Panc1 (cell line): ENCODE results near the gene DEGS2. TPM values are rescaled to one million over a fixed set of nuclear protein-coding genes. Genes with fewer than 3 reads are reported as not detected.

Experiments
- ATAC-seq: fragments of 200-7000 bp; cut with Tn5 transposase; 2 replicates; pipeline ENCODE4 v1.9.1; 2020; ENCODE audit warnings: mild to moderate bottlenecking, moderate library complexity
- BruUV-seq: library from RNA; stranded (reverse); fragments of 400-500 nt; replicated peaks from 2 replicates; lab custom pipeline; 2021; lab: Mats Ljungman, UMichigan
- CTCF ChIA-PET: fragments of 300-600 bp; sonication (Branson Sonifier 250); formaldehyde crosslinking; loops from one replicate; lab custom pipeline; 2022; ENCODE audit warnings: antibody characterized with exemption; lab: Charles Lee
- POLR2A ChIA-PET: fragments of 300-600 bp; sonication (Branson Sonifier 250); formaldehyde crosslinking; loops from one replicate; lab custom pipeline; 2022; ENCODE audit warnings: antibody characterized with exemption; lab: Charles Lee
- DNase-seq: peaks from one replicate; pipeline ENCODE4 v3.0.0-alpha.2; 2010; ENCODE audit warnings: low read depth, low spot score
- H3K27ac ChIP-seq: 2 replicates; pipeline ENCODE4 v1.5.1; 2011; ENCODE audit warnings: mild to moderate bottlenecking, low read length, inconsistent platforms
- H3K27me3 ChIP-seq: fragments of 200-500 bp; sonication (Bioruptor generic); 2 replicates; pipeline ENCODE4 v1.6.0; 2014; ENCODE audit warnings: low read length, inconsistent platforms; ENCODE audit not compliant: control insufficient read depth, insufficient read depth
- H3K36me3 ChIP-seq: fragments of 200-500 bp; sonication (Bioruptor generic); 2 replicates; pipeline ENCODE4 v1.5.1; 2014; ENCODE audit warnings: inconsistent platforms, mild to moderate bottlenecking, low read length, moderate library complexity; ENCODE audit not compliant: control insufficient read depth, insufficient read depth
- H3K4me1 ChIP-seq: 2 replicates; pipeline ENCODE4 v1.5.1; 2011; ENCODE audit warnings: inconsistent platforms, mild to moderate bottlenecking, low read length, moderate library complexity; ENCODE audit not compliant: control insufficient read depth, insufficient read depth
- H3K4me3 ChIP-seq, 2 experiments: 2 replicates each; pipeline ENCODE4 v1.5.1; 2011 to 2012; ENCODE audit warnings: low read depth in 2 of 2, low read length in 2 of 2, mild to moderate bottlenecking in 2 of 2, inconsistent platforms in 1 of 2, moderate library complexity in 1 of 2
- H3K9me3 ChIP-seq: fragments of 200-500 bp; sonication (Bioruptor generic); 2 replicates; pipeline ENCODE4 v1.5.1; 2014; ENCODE audit warnings: low read depth, mild to moderate bottlenecking, inconsistent platforms, low read length, moderate library complexity; ENCODE audit not compliant: control insufficient read depth, insufficient read depth
- POLR2AphosphoS5 ChIP-seq: IDR thresholded peaks from 2 replicates; pipeline ENCODE4 v1.6.1; 2012; ENCODE audit warnings: mild to moderate bottlenecking, low read depth, low read length, moderate library complexity
- SIN3A ChIP-seq: IDR thresholded peaks from 2 replicates; pipeline ENCODE4 v1.6.1; 2012; ENCODE audit warnings: low read depth, mild to moderate bottlenecking, low read length, moderate library complexity, borderline replicate concordance; ENCODE audit not compliant: insufficient read depth
- TCF7L2 ChIP-seq: IDR thresholded peaks from 2 replicates; pipeline ENCODE4 v1.6.1; 2011; ENCODE audit warnings: mild to moderate bottlenecking, low read depth, low read length, inconsistent platforms
- in situ Hi-C: cut with HindIII; loops from 2 replicates; pipeline ENCODE4 v1.10.0; 2016; ENCODE audit warnings: low sequenced_read_pairs, low pct_unique_long_range_greater_than_20kb
- intact Hi-C: fragments of 100-400 bp; cut with micrococcal nuclease; formaldehyde crosslinking; loops from one replicate; pipeline ENCODE4 v1.10.0; 2022; ENCODE audit not compliant: unreplicated experiment
- total RNA-seq: library from RNA; stranded (reverse); gene quantifications from one replicate; pipeline ENCODE4 v1.2.1, GENCODE V29; 2021; ENCODE audit not compliant: unreplicated experiment
- TF ChIP-seq, protein P1 (sequence below): fragments of 450-650 bp; IDR thresholded peaks from 2 replicates; pipeline ENCODE4 v1.5.1; 2017; ENCODE audit warnings: mild to moderate bottlenecking
- TF ChIP-seq, protein P2 (sequence below), 2 experiments: IDR thresholded peaks; 2 replicates each; pipeline ENCODE4 v1.6.1; 2011 to 2012; ENCODE audit warnings: low read depth in 2 of 2, control low read depth in 1 of 2, low read length in 1 of 2, mild to moderate bottlenecking in 1 of 2, moderate library complexity in 1 of 2; ENCODE audit not compliant: insufficient read depth in 1 of 2

Gene DEGS2
- total RNA-seq, 1 experiment from 2014 or later: 4.9 TPM

DNA sequence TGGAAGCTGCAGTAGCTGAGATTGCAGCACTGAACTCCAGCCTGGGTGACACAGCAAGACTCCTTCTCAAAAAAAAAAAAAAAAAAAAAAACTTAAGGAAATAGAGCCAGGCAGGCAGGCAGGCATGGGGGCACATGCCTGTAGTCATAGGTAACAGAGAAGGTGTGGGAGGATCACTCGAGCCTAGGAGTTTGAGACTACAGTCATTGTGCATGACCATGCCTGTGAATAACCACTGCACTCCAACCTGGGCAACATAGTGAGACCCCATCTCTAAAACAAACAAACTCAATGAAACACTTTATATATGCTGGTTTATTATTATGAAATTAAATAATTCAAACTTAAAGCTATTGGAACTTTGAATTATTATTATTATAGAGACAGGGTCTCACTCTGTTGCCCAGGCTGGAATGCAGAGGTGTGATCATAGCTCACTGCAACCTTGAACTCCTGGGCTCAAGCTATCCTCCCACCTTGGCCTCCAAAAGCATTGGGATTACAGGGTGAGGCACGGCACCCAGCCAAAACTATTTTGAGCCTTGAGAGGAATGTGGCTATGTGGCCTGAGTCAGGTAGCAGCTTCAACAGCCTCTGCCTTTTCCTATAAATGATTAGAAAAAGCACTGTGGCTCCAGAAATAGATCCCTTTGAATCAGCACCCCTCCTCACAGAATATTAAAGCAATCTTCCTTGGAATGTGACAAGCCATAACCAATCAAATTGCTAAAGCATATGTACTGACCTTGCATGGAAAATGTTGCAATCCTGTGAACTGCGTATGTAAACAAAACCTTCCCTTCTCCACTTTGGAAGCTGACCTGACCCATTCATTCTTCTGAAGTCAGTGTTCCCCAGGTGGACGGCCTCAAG lies 44.8 kb upstream of the DEGS2 start:
- no peaks in the 10 kb centered on the region for H3K4me1 ChIP-seq
- ATAC-seq: no peak
- TF ChIP-seq POLR2AphosphoS5 (no peak), SIN3A (no peak), TCF7L2 (no peak)
- TF ChIP-seq, protein P1, sequence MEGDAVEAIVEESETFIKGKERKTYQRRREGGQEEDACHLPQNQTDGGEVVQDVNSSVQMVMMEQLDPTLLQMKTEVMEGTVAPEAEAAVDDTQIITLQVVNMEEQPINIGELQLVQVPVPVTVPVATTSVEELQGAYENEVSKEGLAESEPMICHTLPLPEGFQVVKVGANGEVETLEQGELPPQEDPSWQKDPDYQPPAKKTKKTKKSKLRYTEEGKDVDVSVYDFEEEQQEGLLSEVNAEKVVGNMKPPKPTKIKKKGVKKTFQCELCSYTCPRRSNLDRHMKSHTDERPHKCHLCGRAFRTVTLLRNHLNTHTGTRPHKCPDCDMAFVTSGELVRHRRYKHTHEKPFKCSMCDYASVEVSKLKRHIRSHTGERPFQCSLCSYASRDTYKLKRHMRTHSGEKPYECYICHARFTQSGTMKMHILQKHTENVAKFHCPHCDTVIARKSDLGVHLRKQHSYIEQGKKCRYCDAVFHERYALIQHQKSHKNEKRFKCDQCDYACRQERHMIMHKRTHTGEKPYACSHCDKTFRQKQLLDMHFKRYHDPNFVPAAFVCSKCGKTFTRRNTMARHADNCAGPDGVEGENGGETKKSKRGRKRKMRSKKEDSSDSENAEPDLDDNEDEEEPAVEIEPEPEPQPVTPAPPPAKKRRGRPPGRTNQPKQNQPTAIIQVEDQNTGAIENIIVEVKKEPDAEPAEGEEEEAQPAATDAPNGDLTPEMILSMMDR: no peak
- TF ChIP-seq, protein P2, sequence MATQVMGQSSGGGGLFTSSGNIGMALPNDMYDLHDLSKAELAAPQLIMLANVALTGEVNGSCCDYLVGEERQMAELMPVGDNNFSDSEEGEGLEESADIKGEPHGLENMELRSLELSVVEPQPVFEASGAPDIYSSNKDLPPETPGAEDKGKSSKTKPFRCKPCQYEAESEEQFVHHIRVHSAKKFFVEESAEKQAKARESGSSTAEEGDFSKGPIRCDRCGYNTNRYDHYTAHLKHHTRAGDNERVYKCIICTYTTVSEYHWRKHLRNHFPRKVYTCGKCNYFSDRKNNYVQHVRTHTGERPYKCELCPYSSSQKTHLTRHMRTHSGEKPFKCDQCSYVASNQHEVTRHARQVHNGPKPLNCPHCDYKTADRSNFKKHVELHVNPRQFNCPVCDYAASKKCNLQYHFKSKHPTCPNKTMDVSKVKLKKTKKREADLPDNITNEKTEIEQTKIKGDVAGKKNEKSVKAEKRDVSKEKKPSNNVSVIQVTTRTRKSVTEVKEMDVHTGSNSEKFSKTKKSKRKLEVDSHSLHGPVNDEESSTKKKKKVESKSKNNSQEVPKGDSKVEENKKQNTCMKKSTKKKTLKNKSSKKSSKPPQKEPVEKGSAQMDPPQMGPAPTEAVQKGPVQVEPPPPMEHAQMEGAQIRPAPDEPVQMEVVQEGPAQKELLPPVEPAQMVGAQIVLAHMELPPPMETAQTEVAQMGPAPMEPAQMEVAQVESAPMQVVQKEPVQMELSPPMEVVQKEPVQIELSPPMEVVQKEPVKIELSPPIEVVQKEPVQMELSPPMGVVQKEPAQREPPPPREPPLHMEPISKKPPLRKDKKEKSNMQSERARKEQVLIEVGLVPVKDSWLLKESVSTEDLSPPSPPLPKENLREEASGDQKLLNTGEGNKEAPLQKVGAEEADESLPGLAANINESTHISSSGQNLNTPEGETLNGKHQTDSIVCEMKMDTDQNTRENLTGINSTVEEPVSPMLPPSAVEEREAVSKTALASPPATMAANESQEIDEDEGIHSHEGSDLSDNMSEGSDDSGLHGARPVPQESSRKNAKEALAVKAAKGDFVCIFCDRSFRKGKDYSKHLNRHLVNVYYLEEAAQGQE (IDR thresholded peaks at IDR 0.05; ENCODE audit: insufficient read depth in 1 of 2, low read depth in 2 of 2, low read length in 1 of 2): no peak
- no peak overlapping the region for H3K27ac ChIP-seq
- no peaks in the 10 kb centered on the region for H3K27me3 ChIP-seq
- in situ Hi-C loops: no loop called here
- no TSS peak for BruUV-seq
- CTCF ChIA-PET: interaction anchor here (0.6 kb wide), 1 partner anchor 258 kb away, joined by 5 read pairs; no protein-coding TSS in a partner anchor
- POLR2A ChIA-PET: no interaction called here
- H3K9me3 ChIP-seq: no peaks in the 10 kb centered on the region
- intact Hi-C loops: no loop called here
- no peaks in the 10 kb centered on the region for H3K36me3 ChIP-seq
- no peak for DNase-seq
- no peak overlapping the region for H3K4me3 ChIP-seq

DNA sequence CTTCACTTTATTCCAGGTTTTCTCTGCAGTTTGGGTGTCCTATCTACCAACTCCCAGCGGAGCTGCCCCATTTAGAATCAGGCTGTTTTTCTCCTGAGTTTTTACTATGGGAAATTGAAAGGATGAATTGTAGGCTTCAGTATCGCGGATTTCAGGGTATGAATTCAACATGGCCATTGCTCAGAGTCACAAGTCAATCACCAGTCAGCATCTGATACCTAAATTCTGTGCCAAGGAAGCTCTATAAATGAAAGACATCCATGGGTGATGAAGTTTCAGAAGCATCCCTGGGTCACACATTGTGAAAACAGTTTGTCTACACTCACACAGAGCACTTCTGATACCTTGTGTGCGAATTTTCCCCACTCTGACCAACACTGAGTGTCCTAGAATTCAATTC lies 43.7 kb upstream of the DEGS2 start:
- in situ Hi-C loops: no loop called here
- H3K9me3 ChIP-seq: no peaks in the 10 kb centered on the region
- no peak overlapping the region for H3K4me3 ChIP-seq
- ATAC-seq: no peak
- no peak for DNase-seq
- intact Hi-C loops: no loop called here
- no peak overlapping the region for H3K27ac ChIP-seq
- H3K36me3 ChIP-seq: no peaks in the 10 kb centered on the region
- ChIA-PET POLR2A (no interaction called here), CTCF (interaction anchor here (0.6 kb wide), 1 partner anchor 257 kb away, joined by 5 read pairs; no protein-coding TSS in a partner anchor)
- no peaks in the 10 kb centered on the region for H3K27me3 ChIP-seq
- no peaks in the 10 kb centered on the region for H3K4me1 ChIP-seq
- TF ChIP-seq, protein P1: no peak
- TF ChIP-seq SIN3A (no peak), TCF7L2 (no peak), POLR2AphosphoS5 (no peak)
- BruUV-seq: no TSS peak
